HepG2 (cell line): ENCODE data around the gene LIN7A. TPM values are rescaled to one million over a fixed set of nuclear protein-coding genes. Genes with fewer than 3 reads are reported as not detected.
A peak's percentile ranks its signal among the peaks of the same experiment; 100 is the strongest.

Experiments
- ATAC-seq: fragments of 200-7000 bp; cut with Tn5 transposase; 3 replicates; pipeline ENCODE4 v1.9.1; 2020; ENCODE audit warnings: mild to moderate bottlenecking, moderate library complexity
- BruUV-seq: library from RNA; stranded (reverse); fragments of 400-500 nt; replicated peaks from 2 replicates; lab custom pipeline; 2021; lab: Mats Ljungman, UMichigan
- CTCF ChIA-PET: fragments of 300-600 bp; formaldehyde crosslinking; extraction: SDS; loops from one replicate; lab custom pipeline; 2021; ENCODE audit warnings: low total read pairs, inconsistent platforms, low intra/inter-chr PET ratio; lab: Yijun Ruan, JAX
- POLR2A ChIA-PET: fragments of 350-600 bp; sonication (Branson Sonifier 250); formaldehyde crosslinking; loops from one replicate; lab custom pipeline; 2020; ENCODE audit warnings: antibody characterized with exemption, inconsistent platforms; lab: Yijun Ruan, JAX
- DNase-seq: peaks from one replicate; pipeline ENCODE4 v3.0.0-alpha.2; 2015; ENCODE audit warnings: low spot score
- FAIRE-seq: peaks from 3 replicates; lab custom pipeline; 2011; peaks lifted over from hg19 to GRCh38; lab: Jason Lieb, UNC
- H2AFZ ChIP-seq: one replicate; pipeline ENCODE4 v1.6.1; 2011; ENCODE audit warnings: low read length, inconsistent platforms
- H3K27ac ChIP-seq: fragments of 300-600 bp; 3 replicates; pipeline ENCODE4 v1.8.0; 2011; ENCODE audit warnings: mixed run types, mild to moderate bottlenecking, mixed read lengths, low read length, inconsistent platforms; ENCODE audit not compliant: insufficient read depth; ENCODE audit errors: extremely low read length
- H3K27me3 ChIP-seq, 2 experiments: fragments of 200-600 bp in 1 of 2; 2 replicates in 1 of 2; 3 replicates in 1 of 2; pipeline versions ENCODE4 v1.6.0 to v1.8.0; 2011; ENCODE audit warnings: low read length in 2 of 2, mild to moderate bottlenecking in 2 of 2, moderate library complexity in 2 of 2, inconsistent platforms in 1 of 2; ENCODE audit not compliant: insufficient read depth in 2 of 2, control insufficient read depth in 1 of 2
- H3K36me3 ChIP-seq, 2 experiments: fragments of 200-600 bp in 1 of 2; replicated peaks in 1 of 2; 2 replicates in 1 of 2; 3 replicates in 1 of 2; pipeline versions ENCODE4 v1.5.1 to v1.8.0; 2011; ENCODE audit warnings: low read length in 2 of 2, inconsistent platforms in 1 of 2; ENCODE audit not compliant: insufficient read depth in 2 of 2, control insufficient read depth in 1 of 2
- H3K4me1 ChIP-seq: 2 replicates; pipeline ENCODE4 v1.5.1; 2012; ENCODE audit warnings: low read length, inconsistent platforms; ENCODE audit not compliant: insufficient read depth
- H3K4me2 ChIP-seq: 2 replicates; pipeline ENCODE4 v1.6.0; 2011; ENCODE audit warnings: low read depth, low read length, inconsistent platforms
- H3K4me3 ChIP-seq, 3 experiments: fragments of 200-600 bp in 1 of 3; sonication (generic), shearing (Covaris generic) in 1 of 3; replicated peaks in 1 of 3; 2 replicates each; pipeline ENCODE4 v1.5.1; 2011 to 2016; ENCODE audit warnings: low read length in 3 of 3, inconsistent platforms in 2 of 3, low read depth in 2 of 3, mild to moderate bottlenecking in 2 of 3, control low read depth in 1 of 3, mixed read lengths in 1 of 3; ENCODE audit not compliant: insufficient read depth in 1 of 3
- H3K79me2 ChIP-seq: one replicate; pipeline ENCODE4 v1.6.1; 2011; ENCODE audit warnings: low read length, inconsistent platforms; ENCODE audit not compliant: insufficient read depth
- H3K9ac ChIP-seq: 2 replicates; pipeline ENCODE4 v1.6.0; 2011; ENCODE audit warnings: mild to moderate bottlenecking, low read depth, low read length, inconsistent platforms; ENCODE audit not compliant: insufficient read depth
- H3K9me3 ChIP-seq: 2 replicates; pipeline ENCODE4 v1.5.1; 2012; ENCODE audit warnings: mild to moderate bottlenecking, low read length
- H4K20me1 ChIP-seq: 2 replicates; pipeline ENCODE4 v1.6.0; 2011; ENCODE audit warnings: inconsistent platforms, mild to moderate bottlenecking, low read length, moderate library complexity; ENCODE audit not compliant: insufficient read depth
- BCL6 ChIP-seq: IDR thresholded peaks from 2 replicates; pipeline ENCODE4 v1.6.1; 2016; ENCODE audit warnings: missing genetic modification reagents, missing compliant biosample characterization
- CCAR2 ChIP-seq: fragments of 200-400 bp; formaldehyde crosslinking; optimal IDR thresholded peaks from 2 replicates; pipeline ENCODE3; 2018; ENCODE audit warnings: low read depth, mild to moderate bottlenecking, low read length, moderate library complexity
- NCOA2 ChIP-seq: sonication (generic); formaldehyde crosslinking; IDR thresholded peaks from 2 replicates; pipeline ENCODE4 v1.8.0; 2022; ENCODE audit warnings: inconsistent platforms
- PCBP2 ChIP-seq: fragments of 200-400 bp; formaldehyde crosslinking; optimal IDR thresholded peaks from 2 replicates; pipeline ENCODE3; 2018; ENCODE audit warnings: low read length, low read depth; ENCODE audit not compliant: poor library complexity, severe bottlenecking
- RAD21 ChIP-seq: fragments of 450-650 bp; formaldehyde crosslinking; IDR thresholded peaks from 2 replicates; pipeline ENCODE4 v1.5.0; 2020; ENCODE audit warnings: mild to moderate bottlenecking
- SMC3 ChIP-seq: IDR thresholded peaks from 2 replicates; pipeline ENCODE4 v1.6.1; 2011; ENCODE audit warnings: low read length, improper control_type of control experiment
- SP5 ChIP-seq: IDR thresholded peaks from 2 replicates; pipeline ENCODE4 v1.6.1; 2016; ENCODE audit warnings: low read depth, borderline replicate concordance
- SRSF4 ChIP-seq: fragments of 200-400 bp; formaldehyde crosslinking; IDR thresholded peaks from one replicate; pipeline ENCODE4 v1.6.1; 2018; ENCODE audit warnings: mild to moderate bottlenecking, low read depth, low read length, moderate library complexity; ENCODE audit not compliant: poor library complexity, severe bottlenecking
- ZNF224 ChIP-seq: sonication (generic); formaldehyde crosslinking; IDR thresholded peaks from 2 replicates; pipeline ENCODE4 v1.5.0; 2020; ENCODE audit warnings: mild to moderate bottlenecking, missing genetic modification reagents
- ZSCAN21 ChIP-seq: sonication (generic); formaldehyde crosslinking; IDR thresholded peaks from 2 replicates; pipeline ENCODE4 v1.8.0; 2022; ENCODE audit warnings: mild to moderate bottlenecking, missing genetic modification reagents, moderate library complexity, borderline replicate concordance
- WGBS: methylation state at CpG from one replicate; pipeline ENCODE4 v1.1.6; 2017; ENCODE audit warnings: low lambda C conversion rate; 5-methylcytosine and 5-hydroxymethylcytosine counted together
- in situ Hi-C: cut with HindIII; loops from 2 replicates; pipeline ENCODE4 v1.10.0; 2017; ENCODE audit warnings: low pct_unique_long_range_greater_than_20kb; ENCODE audit not compliant: extremely low pct_ligation_motif_present
- intact Hi-C: fragments of 100-400 bp; cut with micrococcal nuclease; formaldehyde crosslinking; loops from one replicate; pipeline ENCODE4 v1.10.0; 2022; ENCODE audit not compliant: unreplicated experiment
- polyA plus RNA-seq, 8 experiments: library from polyadenylated mRNA; depleted of rRNA in 3 of 8; stranded (reverse) in 7 of 8; unstranded in 1 of 8; fragments of >200 nt; fragmentation: Illumina TruSeq in 4 of 8; extraction: Trizol in 4 of 8; gene quantifications; 2 replicates each; pipeline versions ENCODE4 v1.2.1 to v1.2.3, GENCODE V29; 2011 to 2016; ENCODE audit warnings: low read depth in 4 of 8, missing spikeins in 1 of 8, mixed read lengths in 1 of 8; ENCODE audit not compliant: insufficient read depth in 1 of 8
- total RNA-seq, 5 experiments: library from RNA; depleted of rRNA; stranded (reverse); fragments of >200 nt; fragmentation: Illumina TruSeq; extraction: Trizol; gene quantifications; 2 replicates each; pipeline ENCODE4 v1.2.3, GENCODE V29; 2016; ENCODE audit warnings: low read depth in 1 of 5
- TF ChIP-seq, protein P1 (sequence below): sonication (generic); formaldehyde crosslinking; IDR thresholded peaks from 2 replicates; pipeline ENCODE4 v1.8.1; 2023; ENCODE audit warnings: mild to moderate bottlenecking, missing genetic modification reagents
- TF ChIP-seq, protein P2 (sequence below): sonication (generic); formaldehyde crosslinking; conservative IDR thresholded peaks from 2 replicates; pipeline ENCODE4 v1.8.0; 2022; ENCODE audit warnings: mild to moderate bottlenecking, moderate library complexity, missing genetic modification reagents
- TF ChIP-seq, protein P3 (sequence below): sonication (generic); formaldehyde crosslinking; IDR thresholded peaks from 2 replicates; pipeline ENCODE4 v1.4.0; 2020; ENCODE audit warnings: mild to moderate bottlenecking, missing genetic modification reagents
- TF ChIP-seq, protein P4 (sequence below): sonication (generic); formaldehyde crosslinking; IDR thresholded peaks from 2 replicates; pipeline ENCODE4 v1.5.1; 2020; ENCODE audit warnings: mild to moderate bottlenecking, missing genetic modification reagents
- TF ChIP-seq, protein P5 (sequence below): IDR thresholded peaks from 2 replicates; pipeline ENCODE4 v1.6.1; 2016; ENCODE audit warnings: missing biosample characterization, missing genetic modification reagents, low read depth

LIN7A gene
- total and polyA plus RNA-seq, 2 of the 13 experiments (the other 11 are each of a cell fraction or from before 2014, with no cell fraction given) = 18.5 to 19.2 TPM

DNA sequence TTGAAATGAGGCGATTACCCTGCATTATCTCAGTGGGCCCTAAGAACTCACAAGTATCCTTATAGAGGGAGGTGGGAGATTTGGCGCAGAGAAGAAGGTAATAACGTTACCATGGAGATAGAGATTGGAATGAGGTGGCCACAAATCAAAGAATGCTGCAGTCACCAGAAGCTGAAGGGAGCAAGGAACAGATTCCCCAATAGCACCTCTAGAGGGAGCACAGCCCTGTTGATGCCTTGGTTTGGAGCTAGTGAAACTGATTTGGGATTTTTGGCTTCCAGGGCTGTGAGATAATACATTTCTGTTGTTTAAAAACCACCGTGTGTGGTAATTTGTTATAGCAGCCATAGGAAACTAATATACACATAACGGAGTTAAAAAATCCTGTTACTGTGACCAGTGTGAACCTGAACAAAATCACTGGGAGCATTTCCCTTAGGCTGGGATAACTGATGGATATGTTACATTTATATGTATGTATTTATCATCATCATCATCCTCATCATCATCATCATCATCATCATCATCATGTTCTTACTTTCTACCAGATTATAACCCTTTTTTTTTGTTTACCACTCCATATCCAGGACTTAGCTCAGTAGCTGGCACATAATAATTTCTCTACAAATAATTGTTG lies 100.3 kb downstream of the LIN7A start:
- H3K27ac ChIP-seq = no peak overlapping the region
- WGBS = 66% methylated on average over 5 of the region's 5 CpGs
- in situ Hi-C loops = loop anchor here (5.0 kb wide), 1 partner anchor 105 kb away; no protein-coding TSS in a partner anchor
- ATAC-seq (peak; percentile 95), FAIRE-seq (peak; percentile 86), DNase-seq (peak; percentile 61)
- H4K20me1 ChIP-seq = no peaks in the 10 kb centered on the region
- H3K9ac ChIP-seq = no peak overlapping the region
- no peak overlapping the region for H3K4me3 ChIP-seq
- intact Hi-C loops = loop anchor here (1.0 to 5.0 kb wide), 5 partner anchors 100 to 420 kb away; partner anchors contain the start of gene LIN7A
- H3K36me3 ChIP-seq = no peaks in the 10 kb centered on the region; a peak in 1 of 5 replicates
- no peaks in the 10 kb centered on the region for H3K27me3 ChIP-seq
- CTCF ChIA-PET = interaction anchor here (0.8 to 1.5 kb wide), 2 partner anchors 109 to 420 kb away, joined by 3 to 6 read pairs; no protein-coding TSS in a partner anchor
- no TSS peak for BruUV-seq
- no peaks in the 10 kb centered on the region for H3K9me3 ChIP-seq
- H2AFZ ChIP-seq = no peak overlapping the region
- no peaks in the 10 kb centered on the region for H3K79me2 ChIP-seq
- POLR2A ChIA-PET = interaction anchor here (1.3 to 2.8 kb wide), 2 partner anchors 11 to 100 kb away, joined by 3 to 13 read pairs; partner anchors contain the start of gene LIN7A
- H3K4me1 ChIP-seq = peaks cover 19% of the 10 kb centered on the region
- no peak overlapping the region for H3K4me2 ChIP-seq
- TF ChIP-seq RAD21 (CRISPR knock-in tag) (peak; percentile 65), BCL6 (CRISPR knock-in tag) (no peak), SMC3 (peak; percentile 76), ZSCAN21 (CRISPR knock-in tag) (no peak), NCOA2 (CRISPR knock-in tag) (no peak), SRSF4 (no peak), SP5 (CRISPR knock-in tag) (no peak), CCAR2 (no peak), PCBP2 (no peak), ZNF224 (CRISPR knock-in tag) (no peak)
- TF ChIP-seq, protein P1, sequence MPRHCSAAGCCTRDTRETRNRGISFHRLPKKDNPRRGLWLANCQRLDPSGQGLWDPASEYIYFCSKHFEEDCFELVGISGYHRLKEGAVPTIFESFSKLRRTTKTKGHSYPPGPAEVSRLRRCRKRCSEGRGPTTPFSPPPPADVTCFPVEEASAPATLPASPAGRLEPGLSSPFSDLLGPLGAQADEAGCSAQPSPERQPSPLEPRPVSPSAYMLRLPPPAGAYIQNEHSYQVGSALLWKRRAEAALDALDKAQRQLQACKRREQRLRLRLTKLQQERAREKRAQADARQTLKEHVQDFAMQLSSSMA (CRISPR knock-in tag) = no peak
- TF ChIP-seq, protein P2, sequence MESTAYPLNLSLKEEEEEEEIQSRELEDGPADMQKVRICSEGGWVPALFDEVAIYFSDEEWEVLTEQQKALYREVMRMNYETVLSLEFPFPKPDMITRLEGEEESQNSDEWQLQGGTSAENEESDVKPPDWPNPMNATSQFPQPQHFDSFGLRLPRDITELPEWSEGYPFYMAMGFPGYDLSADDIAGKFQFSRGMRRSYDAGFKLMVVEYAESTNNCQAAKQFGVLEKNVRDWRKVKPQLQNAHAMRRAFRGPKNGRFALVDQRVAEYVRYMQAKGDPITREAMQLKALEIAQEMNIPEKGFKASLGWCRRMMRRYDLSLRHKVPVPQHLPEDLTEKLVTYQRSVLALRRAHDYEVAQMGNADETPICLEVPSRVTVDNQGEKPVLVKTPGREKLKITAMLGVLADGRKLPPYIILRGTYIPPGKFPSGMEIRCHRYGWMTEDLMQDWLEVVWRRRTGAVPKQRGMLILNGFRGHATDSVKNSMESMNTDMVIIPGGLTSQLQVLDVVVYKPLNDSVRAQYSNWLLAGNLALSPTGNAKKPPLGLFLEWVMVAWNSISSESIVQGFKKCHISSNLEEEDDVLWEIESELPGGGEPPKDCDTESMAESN (CRISPR knock-in tag) = no peak
- TF ChIP-seq, protein P3, sequence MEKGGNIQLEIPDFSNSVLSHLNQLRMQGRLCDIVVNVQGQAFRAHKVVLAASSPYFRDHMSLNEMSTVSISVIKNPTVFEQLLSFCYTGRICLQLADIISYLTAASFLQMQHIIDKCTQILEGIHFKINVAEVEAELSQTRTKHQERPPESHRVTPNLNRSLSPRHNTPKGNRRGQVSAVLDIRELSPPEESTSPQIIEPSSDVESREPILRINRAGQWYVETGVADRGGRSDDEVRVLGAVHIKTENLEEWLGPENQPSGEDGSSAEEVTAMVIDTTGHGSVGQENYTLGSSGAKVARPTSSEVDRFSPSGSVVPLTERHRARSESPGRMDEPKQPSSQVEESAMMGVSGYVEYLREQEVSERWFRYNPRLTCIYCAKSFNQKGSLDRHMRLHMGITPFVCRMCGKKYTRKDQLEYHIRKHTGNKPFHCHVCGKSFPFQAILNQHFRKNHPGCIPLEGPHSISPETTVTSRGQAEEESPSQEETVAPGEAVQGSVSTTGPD = no peak
- TF ChIP-seq, protein P4, sequence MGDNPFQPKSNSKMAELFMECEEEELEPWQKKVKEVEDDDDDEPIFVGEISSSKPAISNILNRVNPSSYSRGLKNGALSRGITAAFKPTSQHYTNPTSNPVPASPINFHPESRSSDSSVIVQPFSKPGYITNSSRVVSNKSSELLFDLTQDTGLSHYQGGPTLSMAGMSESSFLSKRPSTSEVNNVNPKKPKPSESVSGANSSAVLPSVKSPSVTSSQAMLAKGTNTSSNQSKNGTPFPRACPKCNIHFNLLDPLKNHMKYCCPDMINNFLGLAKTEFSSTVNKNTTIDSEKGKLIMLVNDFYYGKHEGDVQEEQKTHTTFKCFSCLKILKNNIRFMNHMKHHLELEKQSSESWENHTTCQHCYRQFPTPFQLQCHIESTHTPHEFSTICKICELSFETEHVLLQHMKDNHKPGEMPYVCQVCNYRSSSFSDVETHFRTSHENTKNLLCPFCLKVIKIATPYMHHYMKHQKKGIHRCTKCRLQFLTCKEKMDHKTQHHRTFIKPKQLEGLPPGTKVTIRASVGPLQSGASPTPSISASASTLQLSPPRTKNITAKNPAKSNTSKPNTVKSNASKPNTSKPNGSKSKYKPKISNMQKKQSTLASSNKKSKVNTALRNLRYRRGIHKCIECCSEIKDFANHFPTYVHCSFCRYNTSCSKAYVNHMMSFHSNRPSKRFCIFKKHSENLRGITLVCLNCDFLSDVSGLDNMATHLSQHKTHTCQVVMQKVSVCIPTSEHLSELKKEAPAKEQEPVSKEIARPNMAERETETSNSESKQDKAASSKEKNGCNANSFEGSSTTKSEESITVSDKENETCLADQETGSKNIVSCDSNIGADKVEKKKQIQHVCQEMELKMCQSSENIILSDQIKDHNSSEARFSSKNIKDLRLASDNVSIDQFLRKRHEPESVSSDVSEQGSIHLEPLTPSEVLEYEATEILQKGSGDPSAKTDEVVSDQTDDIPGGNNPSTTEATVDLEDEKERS = no peak
- TF ChIP-seq, protein P5, sequence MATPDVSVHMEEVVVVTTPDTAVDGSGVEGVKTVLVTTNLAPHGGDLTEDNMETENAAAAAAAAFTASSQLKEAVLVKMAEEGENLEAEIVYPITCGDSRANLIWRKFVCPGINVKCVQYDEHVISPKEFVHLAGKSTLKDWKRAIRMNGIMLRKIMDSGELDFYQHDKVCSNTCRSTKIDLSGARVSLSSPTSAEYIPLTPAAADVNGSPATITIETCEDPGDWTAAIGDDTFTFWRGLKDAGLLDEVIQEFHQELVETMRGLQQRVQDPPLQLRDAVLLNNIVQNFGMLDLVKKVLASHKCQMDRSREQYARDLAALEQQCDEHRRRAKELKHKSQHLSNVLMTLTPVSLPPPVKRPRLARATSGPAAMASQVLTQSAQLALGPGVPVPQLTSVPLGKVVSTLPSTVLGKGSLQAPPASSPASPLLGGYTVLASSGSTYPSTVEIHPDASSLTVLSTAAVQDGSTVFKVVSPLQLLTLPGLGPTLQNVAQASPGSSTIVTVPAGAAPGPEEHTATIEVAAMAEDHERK = no peak
